Endothelial cell (in vitro differentiated cells): ENCODE results near the gene MDK. TPM values are rescaled to one million over a fixed set of nuclear protein-coding genes. Genes with fewer than 3 reads are reported as not detected.

Source experiments
- DNase-seq: peaks from one replicate; pipeline ENCODE4 v3.0.0; 2021; ENCODE audit warnings: low spot score
- H3K27ac Mint-ChIP-seq: one replicate; pipeline ENCODE4 v1.8.0; 2021; ENCODE audit warnings: mixed read lengths, inconsistent platforms; ENCODE audit not compliant: unreplicated experiment
- H3K27me3 Mint-ChIP-seq: one replicate; pipeline ENCODE4 v1.8.0; 2021; ENCODE audit warnings: mild to moderate bottlenecking, moderate library complexity, mixed read lengths, inconsistent platforms; ENCODE audit not compliant: unreplicated experiment
- H3K36me3 Mint-ChIP-seq: one replicate; pipeline ENCODE4 v1.8.0; 2021; ENCODE audit warnings: mild to moderate bottlenecking, low read depth, mixed read lengths, inconsistent platforms; ENCODE audit not compliant: unreplicated experiment
- H3K4me1 Mint-ChIP-seq: one replicate; pipeline ENCODE4 v1.8.0; 2021; ENCODE audit warnings: mild to moderate bottlenecking, mixed read lengths, inconsistent platforms; ENCODE audit not compliant: unreplicated experiment
- H3K4me3 Mint-ChIP-seq: one replicate; pipeline ENCODE4 v1.8.0; 2021; ENCODE audit warnings: mild to moderate bottlenecking, mixed read lengths, inconsistent platforms; ENCODE audit not compliant: unreplicated experiment
- H3K9me3 Mint-ChIP-seq: one replicate; pipeline ENCODE4 v1.8.0; 2021; ENCODE audit warnings: mixed read lengths, inconsistent platforms; ENCODE audit not compliant: unreplicated experiment
- total RNA-seq: library from RNA; stranded (reverse); fragmentation: NEBNext Ultra II Directional; extraction: Animal tissue kit (Norgen Biotek cat#: 25700); gene quantifications from one replicate; pipeline ENCODE4 v1.2.1, GENCODE V29; 2021; ENCODE audit not compliant: unreplicated experiment
- TF ChIP-seq, protein P1 (sequence below): fragments of 200-600 bp; sonication (generic); IDR thresholded peaks from one replicate; pipeline ENCODE4 v1.5.0; 2021; ENCODE audit warnings: antibody characterized with exemption; ENCODE audit not compliant: unreplicated experiment

The MDK gene
- total RNA-seq, 1 donor from 2014 or later = 553 TPM

DNA sequence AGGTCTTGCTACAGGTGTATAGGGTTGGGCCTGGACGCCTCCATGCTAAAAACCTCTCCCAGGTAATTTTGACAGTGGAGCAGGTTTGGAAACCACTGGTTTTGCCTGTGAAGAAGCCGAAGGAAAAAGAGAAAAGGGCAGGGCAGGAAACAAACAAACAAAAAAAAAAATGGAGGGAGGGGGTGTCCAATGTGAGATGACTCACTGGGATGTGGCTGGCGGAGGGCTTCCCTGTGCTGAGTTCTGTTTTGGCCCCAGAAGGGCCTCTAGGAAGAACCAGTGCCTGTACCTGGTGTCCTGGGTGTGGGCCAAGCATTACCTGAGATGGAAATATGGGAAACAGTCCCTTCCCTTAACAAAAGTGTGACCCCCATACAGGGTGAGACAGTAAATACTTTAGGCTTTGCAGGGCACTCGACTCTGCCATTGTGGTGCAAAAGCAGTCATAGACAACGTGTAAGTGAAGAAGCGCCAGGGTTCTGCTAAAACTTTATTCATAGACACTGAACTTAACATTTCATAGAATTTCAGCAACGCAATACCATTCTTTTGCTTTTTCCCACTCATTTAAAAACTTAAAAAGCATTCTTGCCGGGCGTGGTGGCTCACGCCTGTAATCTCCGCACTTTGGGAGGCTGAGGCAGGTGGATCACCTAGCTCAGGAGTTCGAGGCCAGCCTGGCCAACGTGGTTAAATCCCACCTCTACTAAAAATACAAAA lies 43.7 kb upstream of the MDK start:
- Mint-ChIP-seq H3K27ac (no peak overlapping the region), H3K4me1 (peaks cover 44% of the 10 kb centered on the region), H3K27me3 (peaks cover 21% of the 10 kb centered on the region), H3K9me3 (no peaks in the 10 kb centered on the region), H3K4me3 (no peak overlapping the region), H3K36me3 (no peaks in the 10 kb centered on the region)
- TF ChIP-seq, protein P1, sequence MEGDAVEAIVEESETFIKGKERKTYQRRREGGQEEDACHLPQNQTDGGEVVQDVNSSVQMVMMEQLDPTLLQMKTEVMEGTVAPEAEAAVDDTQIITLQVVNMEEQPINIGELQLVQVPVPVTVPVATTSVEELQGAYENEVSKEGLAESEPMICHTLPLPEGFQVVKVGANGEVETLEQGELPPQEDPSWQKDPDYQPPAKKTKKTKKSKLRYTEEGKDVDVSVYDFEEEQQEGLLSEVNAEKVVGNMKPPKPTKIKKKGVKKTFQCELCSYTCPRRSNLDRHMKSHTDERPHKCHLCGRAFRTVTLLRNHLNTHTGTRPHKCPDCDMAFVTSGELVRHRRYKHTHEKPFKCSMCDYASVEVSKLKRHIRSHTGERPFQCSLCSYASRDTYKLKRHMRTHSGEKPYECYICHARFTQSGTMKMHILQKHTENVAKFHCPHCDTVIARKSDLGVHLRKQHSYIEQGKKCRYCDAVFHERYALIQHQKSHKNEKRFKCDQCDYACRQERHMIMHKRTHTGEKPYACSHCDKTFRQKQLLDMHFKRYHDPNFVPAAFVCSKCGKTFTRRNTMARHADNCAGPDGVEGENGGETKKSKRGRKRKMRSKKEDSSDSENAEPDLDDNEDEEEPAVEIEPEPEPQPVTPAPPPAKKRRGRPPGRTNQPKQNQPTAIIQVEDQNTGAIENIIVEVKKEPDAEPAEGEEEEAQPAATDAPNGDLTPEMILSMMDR = no peak
- DNase-seq = no peak

DNA sequence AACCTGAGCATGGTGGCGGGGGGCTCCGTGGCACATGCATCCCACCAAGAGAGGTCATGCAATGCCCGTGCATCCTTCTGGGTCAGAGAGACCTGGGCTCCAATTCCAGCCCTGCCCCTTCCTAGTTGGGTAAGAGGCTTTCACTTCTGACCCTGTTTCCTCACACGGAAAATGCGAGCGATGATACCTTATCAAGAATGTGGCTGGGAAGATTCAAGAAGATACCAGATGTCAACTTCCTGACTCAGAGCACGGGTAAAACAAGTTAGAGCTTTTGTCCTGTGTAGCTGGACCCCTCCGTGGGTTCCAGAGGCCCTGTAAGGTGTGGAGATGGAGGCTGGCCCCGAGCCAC lies 42.9 kb upstream of the MDK start:
- TF ChIP-seq, protein P1 = no peak
- Mint-ChIP-seq H3K36me3 (no peaks in the 10 kb centered on the region), H3K4me1 (peaks cover 51% of the 10 kb centered on the region), H3K9me3 (no peaks in the 10 kb centered on the region), H3K27ac (no peak overlapping the region), H3K27me3 (peaks cover 18% of the 10 kb centered on the region), H3K4me3 (peak overlapping the region; percentile 40)
- DNase-seq = no peak

DNA sequence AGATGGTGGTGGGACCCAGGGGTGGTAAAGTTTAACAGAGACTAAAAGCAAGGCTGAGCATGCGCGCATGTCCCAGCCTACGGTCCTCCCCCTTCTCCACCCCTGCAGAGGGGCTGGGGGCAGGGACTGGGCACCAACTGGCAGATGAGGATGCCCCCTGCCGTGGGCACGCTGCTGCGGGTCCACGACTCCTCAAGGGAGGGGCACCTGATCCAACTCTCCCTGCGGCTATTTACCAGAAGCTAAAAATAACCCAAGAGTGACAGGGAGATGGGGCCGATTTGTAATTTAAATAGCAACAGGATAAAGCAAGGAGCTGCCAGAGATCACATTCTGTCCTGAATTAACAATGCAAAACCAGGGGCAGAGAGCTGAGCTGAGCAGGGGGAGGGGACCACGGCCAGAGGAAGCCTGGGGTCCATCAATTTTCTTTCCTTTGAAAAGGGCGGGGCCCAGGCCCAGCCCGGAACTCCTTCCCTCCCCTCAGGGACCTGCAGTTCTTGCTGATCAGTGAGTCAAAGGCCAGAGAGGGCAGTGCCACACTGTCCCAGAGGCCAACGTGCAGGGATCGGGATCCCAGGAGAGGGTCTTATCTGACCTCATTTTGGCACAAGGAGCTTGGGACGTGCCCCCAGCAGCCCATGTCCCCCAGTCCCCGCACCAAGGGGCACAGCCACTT lies 42.3 kb upstream of the MDK start:
- peaks cover 56% of the 10 kb centered on the region for H3K4me1 Mint-ChIP-seq
- DNase-seq = no peak
- H3K27me3 Mint-ChIP-seq = peaks cover 17% of the 10 kb centered on the region
- TF ChIP-seq, protein P1 = no peak
- H3K36me3 Mint-ChIP-seq = no peaks in the 10 kb centered on the region
- H3K27ac Mint-ChIP-seq = no peak overlapping the region
- H3K9me3 Mint-ChIP-seq = no peaks in the 10 kb centered on the region
- H3K4me3 Mint-ChIP-seq = peak overlapping the region; percentile 40

DNA sequence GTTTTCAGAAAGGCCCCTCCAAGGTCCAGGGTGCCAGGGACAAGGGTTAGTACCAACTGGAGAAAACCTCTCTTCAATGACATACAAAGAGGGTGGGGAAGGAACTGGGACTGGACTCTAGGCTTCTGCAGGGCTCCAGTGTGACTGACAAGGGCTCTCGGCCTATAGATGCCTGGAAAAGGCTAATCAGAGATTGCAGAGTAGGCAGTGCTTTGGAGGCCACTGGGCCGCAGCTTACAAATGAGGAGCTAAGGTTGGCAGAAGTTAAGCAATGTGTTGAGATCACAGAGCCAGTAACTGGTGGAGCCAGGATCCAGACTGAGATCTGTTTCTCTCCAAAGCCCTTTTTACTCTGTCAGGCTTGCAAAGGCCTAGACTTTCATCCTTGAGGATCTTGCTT lies 41.7 kb upstream of the MDK start:
- no peak for DNase-seq
- Mint-ChIP-seq H3K27me3 (peaks cover 17% of the 10 kb centered on the region), H3K9me3 (no peaks in the 10 kb centered on the region), H3K36me3 (no peaks in the 10 kb centered on the region), H3K4me3 (no peak overlapping the region), H3K4me1 (peaks cover 62% of the 10 kb centered on the region), H3K27ac (peak overlapping the region; percentile 26)
- TF ChIP-seq, protein P1 = no peak

DNA sequence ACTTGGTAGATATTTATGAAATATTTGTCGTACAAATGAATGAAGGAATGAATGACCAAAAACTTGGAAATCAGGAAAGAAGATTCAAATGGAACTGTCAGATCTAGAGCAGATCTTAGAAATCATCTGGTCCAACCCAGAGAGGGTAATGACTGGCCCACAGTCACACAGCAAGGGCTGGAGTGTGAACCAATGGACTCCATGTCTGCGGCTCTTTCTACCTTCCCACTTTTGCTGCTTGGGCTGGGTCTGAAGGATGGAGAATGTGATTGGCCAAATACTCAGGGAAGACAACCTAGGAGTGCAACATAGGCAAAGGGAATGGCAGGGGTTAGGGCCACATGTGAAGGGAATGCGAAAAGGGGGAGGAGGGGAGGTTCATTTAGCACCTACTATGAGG lies 40.0 kb upstream of the MDK start:
- TF ChIP-seq, protein P1 = no peak
- Mint-ChIP-seq H3K27me3 (peaks cover 16% of the 10 kb centered on the region), H3K4me3 (peak overlapping the region; percentile 28), H3K27ac (peak overlapping the region; percentile 52), H3K4me1 (peaks cover 71% of the 10 kb centered on the region), H3K36me3 (peaks cover 2% of the 10 kb centered on the region), H3K9me3 (no peaks in the 10 kb centered on the region)
- no peak for DNase-seq
